Measurements from ENCODE around the gene FURIN. TPM values are rescaled to one million over a fixed set of nuclear protein-coding genes. Genes with fewer than 3 reads are reported as not detected.
A peak's percentile ranks its signal among the peaks of the same experiment; 100 is the strongest.

Gene FURIN
- total and polyA plus RNA-seq, 2 of the 8 experiments (the other 6 are each of a cell fraction or from before 2014, with no cell fraction given): 15.8 to 32.1 TPM

- Histone ChIP-seq H2BK15ac (ENCODE audit: low read length) (no peak overlapping the region), H3K4me1 (replicated peaks in 1 of 4; ENCODE audit: control insufficient read depth in 3 of 4, insufficient read depth in 4 of 4, low read length in 3 of 4) (peaks cover 21 to 43% (median 27%) of the 10 kb centered on the region in 4 experiments), H3K79me1 (ENCODE audit: low read depth, low read length) (0 out of 2 replicates have a peak, but pooled peaks cover 2% of the 10 kb centered on the region), H3K14ac (ENCODE audit: insufficient read length) (no peak overlapping the region), H3K36me3 (ENCODE audit: control insufficient read depth in 2 of 4, insufficient read depth in 4 of 4, low read length in 3 of 4) (no peaks in the 10 kb centered on the region), H2BK20ac (ENCODE audit: low read length) (no peak overlapping the region; the same call in 1 of the 2 replicates), H3K18ac (ENCODE audit: extremely low read depth, low read length) (peak overlapping the region; percentile 73), H3K9ac (replicated peaks in 1 of 4; ENCODE audit: extremely low read depth in 1 of 4, low read depth in 3 of 4, low read length in 3 of 4) (peak overlapping the region in 1 of 4 experiments; percentile 8; a peak in 1 of 7 replicates), H2AFZ (ENCODE audit: low read length) (no peak overlapping the region), H4K91ac (replicated peaks; ENCODE audit: insufficient read length, low read length) (peak overlapping the region; percentile 68), H3K27ac (ENCODE audit: low read depth, low read length) (no peak overlapping the region), H3K56ac (replicated peaks; ENCODE audit: insufficient read length, low read depth, low read length) (no peak overlapping the region), H3K9me3 (ENCODE audit: insufficient read depth in 2 of 2, low read depth in 1 of 2, low read length in 1 of 2) (no peaks in the 10 kb centered on the region), H3K27me3 (replicated peaks in 1 of 4; ENCODE audit: control insufficient read depth in 3 of 4, extremely low read depth in 1 of 4, insufficient read depth in 3 of 4, low read length in 3 of 4) (no peaks in the 10 kb centered on the region), H4K8ac (ENCODE audit: extremely low read depth, insufficient read depth, low read length) (no peak overlapping the region), H2AK5ac (ENCODE audit: low read depth, low read length) (no peak overlapping the region), H3K23me2 (ENCODE audit: low read depth, low read length) (peaks cover 3% of the 10 kb centered on the region; the same call in 1 of the 2 replicates), H2BK120ac (replicated peaks; ENCODE audit: low read depth, low read length) (peak overlapping the region; percentile 5), H2BK12ac (ENCODE audit: low read depth, low read length) (peak overlapping the region; percentile 83; the same call in 1 of the 2 replicates), H4K5ac (ENCODE audit: insufficient read length, low read depth, low read length) (peak overlapping the region; percentile 18), H4K20me1 (replicated peaks in 1 of 2; ENCODE audit: control insufficient read depth in 1 of 2, insufficient read depth in 2 of 2, low read length in 2 of 2) (no peaks in the 10 kb centered on the region), H3K4me2 (ENCODE audit: insufficient read depth in 1 of 2, low read depth in 2 of 2, low read length in 2 of 2) (peak overlapping the region; percentile 29 to 72; a peak in 2 of 4 replicates), H3K4ac (replicated peaks; ENCODE audit: insufficient read length, low read depth, low read length) (no peak overlapping the region), H3K79me2 (ENCODE audit: control insufficient read depth in 1 of 2, insufficient read depth in 2 of 2, low read length in 2 of 2) (peaks cover 0 to 5% of the 10 kb centered on the region in 2 experiments; a peak in 2 of 4 replicates), H3K23ac (ENCODE audit: insufficient read length) (no peak overlapping the region), H2BK5ac (ENCODE audit: low read depth, low read length) (peak overlapping the region; percentile 46; the same call in 1 of the 2 replicates), H3K4me3 (ENCODE audit: extremely low read depth in 1 of 4, insufficient read depth in 2 of 4, low read depth in 3 of 4, low read length in 4 of 4) (no peak overlapping the region)
- POLR2A ChIA-PET (ENCODE audit: partially characterized antibody): interaction anchor here (1.0 to 2.1 kb wide), 3 partner anchors 10 to 29 kb away, joined by 3 to 11 read pairs (median 10); partner anchors contain the start of gene FES
- FAIRE-seq (no peak), DNase-seq (ENCODE audit: low read depth in 1 of 2, low spot score in 2 of 2) (no peak)
- CTCF ChIA-PET (ENCODE audit: partially characterized antibody): interaction anchor here (1.0 to 3.2 kb wide), 5 partner anchors 17 to 63 kb away, joined by 3 to 19 read pairs (median 4); partner anchors contain the start of gene HDDC3
- TF ChIP-seq ATF3 (IDR thresholded peaks at IDR 0.05; ENCODE audit: insufficient read depth, low read depth, low read length) (no peak), POLR2A (IDR thresholded peaks at IDR 0.05; ENCODE audit: control extremely low read depth in 1 of 2, low read depth in 2 of 2, low read length in 2 of 2) (no peak; a peak in 1 of 3 replicates), CHD1 (IDR thresholded peaks at IDR 0.05; ENCODE audit: low read depth, low read length) (no peak), TBP (IDR thresholded peaks at IDR 0.05; ENCODE audit: low read depth, low read length) (no peak), TCF12 (IDR thresholded peaks at IDR 0.05; ENCODE audit: low read depth, low read length) (no peak), RXRA (IDR thresholded peaks at IDR 0.05; ENCODE audit: insufficient read depth, low read depth, low read length) (no peak), BACH1 (IDR thresholded peaks at IDR 0.05; ENCODE audit: low read length) (no peak), CTBP2 (IDR thresholded peaks at IDR 0.05; ENCODE audit: borderline replicate concordance, insufficient read depth, insufficient read length, low read length) (no peak), SP4 (IDR thresholded peaks at IDR 0.05; ENCODE audit: low read length) (no peak), ASH2L (IDR thresholded peaks at IDR 0.05; ENCODE audit: low read length) (no peak), GABPA (IDR thresholded peaks at IDR 0.05; ENCODE audit: borderline replicate concordance, insufficient read depth, low read length) (no peak), HDAC2 (IDR thresholded peaks at IDR 0.05; ENCODE audit: borderline replicate concordance in 1 of 2, low read depth in 2 of 2, low read length in 2 of 2) (no peak), NANOG (IDR thresholded peaks at IDR 0.05; ENCODE audit: insufficient read depth, low read depth, low read length, poor library complexity, severe bottlenecking) (no peak), SAP30 (IDR thresholded peaks at IDR 0.05; ENCODE audit: insufficient read depth, insufficient replicate concordance, low read length) (no peak)
These were observed 753 bp downstream of the FURIN start for GRCh38 chr15:90869140-90869541.

All from H1 (cell line).